GM19099 (cell line): ENCODE results near the gene USP13.

Experiments used
- POLR2A ChIP-seq: IDR thresholded peaks from 3 replicates; pipeline ENCODE4 v1.6.1; 2011; ENCODE audit warnings: low read depth; ENCODE audit not compliant: insufficient read length; ENCODE audit errors: extremely low read depth

The USP13 gene

DNA sequence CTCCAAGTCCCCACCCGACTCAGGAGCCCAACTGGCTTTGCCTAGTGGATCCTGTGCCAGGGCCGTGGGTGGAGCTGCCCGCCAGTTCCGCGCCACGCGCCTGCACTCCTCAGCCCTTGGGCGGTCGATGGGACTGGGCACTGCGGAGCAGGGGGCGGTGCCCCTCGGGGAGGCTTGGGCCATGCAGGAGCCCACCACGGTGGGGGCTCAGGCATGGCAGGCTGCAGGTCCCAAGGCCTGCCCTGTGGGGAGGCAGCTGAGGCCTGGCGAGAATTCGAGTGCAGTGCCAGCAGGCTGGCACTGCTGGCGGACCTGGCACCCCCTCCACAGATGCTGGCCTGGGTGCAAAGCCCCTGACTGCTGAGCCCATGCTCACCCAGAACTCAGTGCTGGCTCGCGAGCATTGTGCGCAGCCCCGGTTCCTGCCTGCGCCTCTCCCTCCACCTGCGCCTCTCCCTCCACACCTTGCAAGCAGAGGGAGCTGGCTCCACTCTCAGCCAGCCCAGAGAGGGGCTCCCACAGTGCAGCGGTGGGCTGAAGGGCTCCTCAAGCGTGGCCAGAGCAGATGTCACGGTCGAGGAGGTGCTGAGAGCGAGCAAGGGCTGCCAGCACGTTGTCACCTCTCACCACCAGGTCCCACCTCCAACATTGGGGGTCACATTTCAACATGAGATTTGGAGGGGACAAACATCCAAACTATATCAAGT is 122.7 kb downstream of the USP13 start:
- no peak for TF ChIP-seq POLR2A

DNA sequence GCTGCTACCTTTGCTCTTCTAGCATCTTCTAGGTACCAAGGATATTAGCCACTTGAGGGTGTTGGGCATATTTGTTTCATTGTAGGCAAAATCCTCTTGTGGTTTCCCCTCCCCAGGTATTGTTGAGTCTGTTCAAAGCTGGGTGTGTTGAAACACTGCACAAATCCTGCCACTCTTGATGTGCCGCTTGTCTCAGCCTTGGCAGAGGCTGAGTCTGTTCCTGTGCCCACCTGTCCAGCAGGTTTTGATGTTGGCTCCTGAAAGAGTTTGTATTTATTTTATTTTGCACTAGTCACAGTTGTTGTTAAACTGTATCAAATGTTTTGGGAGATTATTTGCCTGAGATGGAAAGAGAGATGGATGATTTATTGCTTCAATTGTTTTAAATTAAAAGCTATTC is 136.2 kb downstream of the USP13 start:
- no peak for TF ChIP-seq POLR2A

DNA sequence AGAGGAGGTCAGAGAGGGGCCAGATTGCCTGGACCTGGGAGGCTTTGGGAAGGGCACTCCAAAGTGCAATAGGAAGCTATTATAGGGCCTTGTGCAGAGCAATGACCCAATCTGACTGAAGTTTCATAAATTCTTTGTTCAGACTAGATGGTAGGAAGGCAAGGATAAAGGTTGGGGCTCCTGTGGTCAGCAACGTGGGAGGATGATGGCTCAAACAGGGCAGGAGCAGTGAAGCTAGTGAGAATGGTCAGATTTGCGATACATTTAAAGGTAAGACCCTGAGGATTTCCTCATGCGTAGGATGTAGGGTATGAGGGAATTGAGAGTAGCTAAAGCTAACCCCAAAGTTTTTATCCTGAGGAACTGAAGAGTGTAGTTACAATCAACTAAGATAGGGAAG is 139.0 kb downstream of the USP13 start:
- TF ChIP-seq POLR2A: no peak

DNA sequence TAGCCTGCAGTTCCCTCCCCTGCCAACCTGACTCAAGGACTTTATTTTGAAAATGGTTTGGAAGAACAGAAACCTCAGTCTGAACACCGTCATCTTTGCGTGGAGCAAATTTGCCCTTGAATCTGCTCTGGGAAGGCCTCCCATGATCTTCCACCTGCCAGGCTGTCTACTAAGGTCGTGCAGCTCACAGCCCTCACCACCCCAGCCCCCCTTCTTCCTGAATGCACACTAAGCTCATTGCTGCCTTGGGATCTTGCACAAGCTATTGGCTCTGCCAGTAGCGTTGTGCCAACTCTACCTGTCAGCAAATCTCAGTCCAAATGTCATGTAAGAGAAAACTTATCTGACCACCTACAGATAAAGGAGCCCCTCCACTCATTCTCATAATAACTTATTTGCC is 141.5 kb downstream of the USP13 start:
- no peak for TF ChIP-seq POLR2A

DNA sequence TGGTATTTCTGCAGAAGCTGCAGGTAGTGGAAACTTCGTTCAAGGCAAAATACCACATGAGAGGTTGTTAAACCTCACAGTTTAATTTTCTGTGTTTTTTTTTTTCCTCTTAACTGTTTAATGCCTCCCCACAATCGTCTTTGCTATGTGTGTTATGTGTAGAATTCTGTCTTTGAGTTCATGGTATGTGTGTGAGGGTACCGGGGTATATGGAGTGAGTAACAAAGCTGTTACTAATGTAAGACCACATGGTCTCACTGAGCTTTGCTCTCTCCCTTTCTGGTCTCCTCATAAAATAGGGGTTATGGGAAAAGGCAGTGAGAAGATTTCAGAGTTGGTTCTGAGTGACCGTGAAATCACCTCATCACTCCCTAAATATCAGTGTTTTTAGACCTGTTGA is 143.6 kb downstream of the USP13 start:
- TF ChIP-seq POLR2A: no peak

DNA sequence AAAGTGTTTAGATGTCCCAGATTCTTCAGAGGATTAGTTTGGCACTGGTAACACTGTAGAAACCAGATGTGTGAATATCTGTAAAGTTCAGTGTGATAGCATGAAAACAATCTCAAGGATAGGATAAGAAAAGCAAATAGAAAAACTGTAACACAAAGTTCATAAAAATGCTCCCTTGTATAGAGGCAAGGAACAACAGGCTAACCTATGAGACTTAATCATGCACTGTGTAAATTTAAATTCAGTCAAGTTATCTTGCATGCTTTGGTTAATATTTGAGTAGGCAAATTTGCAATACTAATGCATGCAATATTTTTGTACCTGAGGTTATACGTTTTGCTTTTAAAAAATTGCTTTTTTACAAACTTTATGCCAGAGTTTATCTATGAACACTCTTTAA is 144.4 kb downstream of the USP13 start:
- no peak for TF ChIP-seq POLR2A

DNA sequence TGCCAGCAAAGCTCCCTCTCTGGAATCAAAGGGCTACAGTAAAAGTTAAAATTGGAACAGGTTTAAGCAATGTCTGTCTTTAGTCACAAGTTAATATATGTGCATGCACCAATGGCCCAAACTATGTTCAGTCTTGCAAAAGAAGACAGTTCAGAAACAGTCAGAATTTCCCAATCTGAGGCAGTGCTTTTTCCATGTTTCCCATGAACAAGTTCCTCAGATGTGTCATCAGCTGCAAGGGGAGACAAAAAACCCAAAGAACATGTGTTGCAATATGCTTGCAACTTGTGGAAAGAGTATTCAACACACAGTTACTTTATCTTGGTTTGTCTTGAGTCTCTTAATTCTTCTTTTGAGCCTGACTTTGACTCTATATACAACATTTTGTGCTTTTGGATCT is 148.4 kb downstream of the USP13 start:
- TF ChIP-seq POLR2A: no peak

DNA sequence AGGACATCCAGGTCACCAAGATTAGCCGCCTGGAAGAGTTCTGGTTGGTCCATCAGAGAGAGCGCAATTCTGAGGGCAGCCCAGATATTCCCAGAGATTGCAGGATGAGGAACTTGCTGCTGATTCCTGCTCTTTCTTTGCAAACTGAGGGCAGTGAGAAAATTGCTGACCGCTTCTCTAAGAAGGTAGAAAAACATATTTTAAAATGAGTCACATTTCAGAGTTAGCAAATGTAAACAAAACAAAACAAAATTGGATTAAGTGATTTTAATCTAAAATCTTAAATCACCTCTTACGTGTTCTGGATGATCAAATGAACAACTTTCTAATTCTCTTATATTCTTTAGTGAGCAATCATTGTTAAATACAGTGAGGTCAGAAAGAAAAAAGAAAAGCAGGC is 149.0 kb downstream of the USP13 start:
- TF ChIP-seq POLR2A: no peak

DNA sequence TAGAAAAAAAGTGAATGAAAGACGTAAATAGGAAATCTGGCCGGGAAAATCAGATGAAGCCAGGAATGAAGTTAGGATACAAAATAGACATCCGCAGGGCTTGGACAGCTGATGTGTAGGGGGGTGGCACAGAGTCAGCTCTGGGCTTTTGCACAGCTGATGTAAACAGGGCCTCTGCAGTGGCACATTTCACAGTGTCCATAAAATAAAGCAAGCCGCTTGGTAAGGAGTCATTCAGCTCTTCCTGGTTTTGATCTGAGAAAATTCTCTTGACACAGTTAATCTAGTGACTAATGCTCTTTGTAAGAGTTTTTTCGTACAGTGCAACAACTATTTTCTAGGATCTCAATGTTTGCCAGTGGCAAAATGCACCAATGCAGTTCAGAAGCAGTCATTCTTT is 153.3 kb downstream of the USP13 start:
- TF ChIP-seq POLR2A: no peak

DNA sequence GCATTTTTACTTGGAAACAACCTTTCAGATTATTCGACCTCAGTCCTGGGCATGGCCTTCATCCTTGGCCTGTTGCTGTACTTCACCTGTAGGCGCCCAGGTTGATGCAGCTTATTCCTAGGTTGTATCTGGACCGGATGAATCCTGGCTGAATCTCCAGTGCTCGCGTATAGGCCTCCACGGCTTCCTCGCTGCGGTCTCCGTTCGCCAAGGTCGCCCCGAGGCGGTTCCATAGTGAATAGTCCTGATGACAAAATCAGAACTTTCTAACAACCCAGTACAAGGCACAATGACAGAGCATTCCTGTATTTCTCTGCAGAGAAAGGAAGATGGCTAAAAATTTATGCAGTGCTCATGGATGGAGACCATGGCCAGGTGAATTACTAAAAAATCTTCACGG is 154.7 kb downstream of the USP13 start:
- TF ChIP-seq POLR2A: no peak

DNA sequence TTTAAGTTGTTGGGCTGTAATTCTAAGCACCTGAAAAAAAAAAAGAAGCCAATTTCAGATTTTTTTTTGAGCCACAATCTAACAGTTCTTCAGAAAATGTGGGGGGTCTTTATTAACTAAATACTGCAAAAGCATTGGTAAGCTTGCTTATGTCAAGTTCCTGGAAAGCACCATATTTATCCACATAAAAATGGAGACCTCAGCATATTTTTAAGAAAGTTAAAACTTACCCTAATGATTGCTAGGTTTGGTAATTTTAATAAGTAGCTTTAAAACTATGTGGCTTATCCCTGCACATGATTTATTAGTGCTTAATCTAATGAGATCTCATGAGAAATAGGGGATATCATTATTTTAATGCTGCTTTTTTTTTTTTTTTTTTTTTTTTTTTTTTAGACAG is 156.8 kb downstream of the USP13 start:
- no peak for TF ChIP-seq POLR2A

DNA sequence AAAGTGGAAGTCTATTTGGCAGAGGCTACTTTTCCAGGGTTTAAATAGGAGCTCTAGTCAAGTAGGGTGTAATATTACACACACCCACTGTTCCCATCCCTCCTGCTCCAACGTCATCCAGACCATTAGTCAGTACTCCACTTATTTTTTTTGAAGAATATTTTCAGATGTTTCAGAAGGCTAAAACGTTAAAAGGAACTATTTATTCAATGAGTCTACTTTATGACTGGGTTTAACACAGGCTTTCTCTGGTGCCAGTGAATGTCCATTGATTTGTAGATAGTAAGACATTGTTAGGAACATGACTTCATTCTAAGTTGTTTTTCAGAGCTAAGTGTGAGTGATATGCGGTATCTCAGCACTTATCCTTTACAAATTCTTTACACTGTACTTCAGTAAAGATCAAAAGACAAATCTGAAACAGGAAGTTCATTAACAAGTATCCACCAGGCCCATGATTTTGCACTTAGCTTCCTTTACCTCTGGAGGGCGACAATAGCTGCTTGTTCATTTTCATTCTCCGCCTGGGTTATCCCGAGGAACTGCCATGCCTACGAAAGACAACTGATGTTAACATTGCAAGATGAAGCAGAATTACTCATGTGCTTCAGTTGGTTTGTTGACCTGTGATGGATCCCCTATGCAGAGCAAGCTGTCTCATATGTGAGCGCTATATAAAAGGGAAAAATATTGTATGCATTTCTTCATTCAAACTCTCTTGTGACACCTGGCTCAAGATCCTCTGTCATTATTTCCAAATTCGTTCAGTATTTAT is 158.7 kb downstream of the USP13 start:
- TF ChIP-seq POLR2A: no peak

DNA sequence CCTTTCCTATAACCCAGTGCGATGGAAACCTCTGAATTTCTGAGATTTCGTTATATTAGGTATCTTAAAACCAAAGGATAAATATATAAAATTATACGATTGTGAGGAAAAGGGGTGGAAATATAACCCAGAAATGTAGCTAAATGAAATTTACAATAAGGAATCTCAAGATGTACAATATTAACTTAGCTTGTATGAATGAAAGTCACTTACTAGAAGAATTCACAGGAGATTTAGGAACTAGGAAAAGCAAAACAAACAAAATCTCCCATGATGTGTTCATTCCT is 159.2 kb downstream of the USP13 start:
- no peak for TF ChIP-seq POLR2A

DNA sequence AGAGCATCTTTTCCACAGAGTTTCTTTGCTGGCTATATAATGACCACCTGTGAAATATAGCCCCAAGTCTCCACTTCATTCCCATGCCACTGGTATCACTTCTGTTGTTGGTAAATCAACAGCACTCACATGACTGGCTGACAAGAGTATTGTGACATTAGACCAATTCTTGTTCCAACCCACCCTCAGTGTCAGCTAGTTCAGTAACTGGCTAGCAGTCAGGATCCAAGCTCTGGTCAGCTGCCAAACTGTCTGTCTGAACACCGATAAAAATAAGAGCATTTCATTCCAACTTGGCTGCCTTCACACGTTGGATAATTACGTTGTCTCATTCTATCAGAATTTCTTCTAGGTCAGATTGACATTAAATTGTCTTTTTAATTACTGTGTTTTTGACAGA is 166.5 kb downstream of the USP13 start:
- no peak for TF ChIP-seq POLR2A

DNA sequence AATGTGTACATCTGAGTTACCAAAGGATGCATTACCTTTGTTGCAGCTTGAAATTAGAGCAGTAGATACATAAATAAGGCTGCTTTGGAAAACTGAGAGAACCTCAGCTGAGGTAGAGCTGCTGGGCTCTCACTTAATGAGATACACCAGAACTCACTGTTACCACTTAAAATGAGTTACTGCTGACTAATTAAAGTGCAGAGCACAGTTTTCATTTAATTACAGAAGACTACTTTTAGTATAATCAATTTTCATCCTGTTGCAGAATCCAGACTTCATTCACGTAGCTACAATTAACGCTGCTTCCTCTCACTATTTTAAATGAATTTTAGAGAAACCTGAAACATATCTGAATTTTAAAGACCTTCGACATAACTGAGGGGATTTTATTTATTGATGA is 169.5 kb downstream of the USP13 start:
- TF ChIP-seq POLR2A: no peak

DNA sequence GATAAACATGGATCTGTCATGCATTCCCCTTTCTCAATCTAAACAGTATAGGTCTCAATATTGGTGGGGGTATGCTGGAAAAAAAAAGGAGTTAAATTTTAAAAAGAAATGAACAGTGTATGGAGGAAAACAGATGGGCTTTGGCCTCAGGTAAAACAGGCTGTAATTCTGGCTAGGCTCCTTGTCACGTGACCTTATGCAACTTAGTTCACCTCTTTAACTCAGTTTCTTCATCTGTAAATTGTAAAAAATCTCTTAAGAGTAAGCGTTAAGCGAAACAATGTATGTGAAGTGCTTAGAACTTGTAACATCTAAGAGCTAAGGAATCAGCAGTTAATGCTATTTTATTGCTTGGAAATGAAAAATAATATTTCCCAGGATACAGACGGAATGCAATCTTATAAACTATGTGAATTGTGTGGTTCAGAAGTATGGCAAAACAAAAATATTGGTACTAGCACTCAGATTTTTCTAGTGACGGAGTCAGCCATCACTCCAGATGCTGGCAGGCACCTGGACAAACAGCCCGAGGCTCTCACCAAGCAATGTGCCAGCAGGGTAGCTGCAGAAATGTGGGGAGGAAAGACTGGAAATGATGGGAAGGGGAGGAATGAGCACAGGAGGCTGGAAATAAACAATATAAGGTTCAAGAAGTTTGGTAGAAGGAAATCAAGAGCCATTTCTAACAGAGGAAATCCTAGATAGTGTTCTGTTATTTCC is 172.8 kb downstream of the USP13 start:
- TF ChIP-seq POLR2A: no peak
